HPDE6-E6E7 (cell line): ENCODE measurements around the gene FLOT2.
"Not testable (repeated sequence)": the region's sequence is repeated elsewhere in the genome, so short reads cannot be mapped to it uniquely, and the experiment has no call there.

Experiments
- DNase-seq: peaks from one replicate; pipeline ENCODE4 v3.0.0; 2011; ENCODE audit warnings: missing footprints; ENCODE audit errors: extremely low spot score

FLOT2 gene

GRCh38 chr17:28896884-28897768 lies at the start of gene FLOT2:
FLOT2 (minus strand) TSS chr17:28897733; CDS start chr17:28897574, 159 bp downstream.
- peak; percentile 91 for DNase-seq

- no peak for DNase-seq
Measured at GRCh38 chr17:28946239-28946638, 48.7 kb upstream of the FLOT2 start.

- no peak for DNase-seq
Measured at GRCh38 chr17:28944862-28945741, 47.6 kb upstream of the FLOT2 start.

GRCh38 chr17:28944343-28944742 lies 46.8 kb upstream of the FLOT2 start:
- no peak for DNase-seq

GRCh38 chr17:28942925-28943324 lies 45.4 kb upstream of the FLOT2 start:
- no peak for DNase-seq

GRCh38 chr17:28941251-28941650 lies 43.7 kb upstream of the FLOT2 start:
- DNase-seq = no peak

- DNase-seq = no peak
Measured at GRCh38 chr17:28940675-28941074, 43.1 kb upstream of the FLOT2 start.

- DNase-seq = no peak
Measured at GRCh38 chr17:28940142-28940541, 42.6 kb upstream of the FLOT2 start.

GRCh38 chr17:28938552-28938951 lies 41.0 kb upstream of the FLOT2 start:
- no peak for DNase-seq

GRCh38 chr17:28937044-28937729 lies 39.7 kb upstream of the FLOT2 start:
- no peak for DNase-seq

GRCh38 chr17:28935744-28936460 lies 38.4 kb upstream of the FLOT2 start:
- no peak for DNase-seq

GRCh38 chr17:28934508-28934907 lies 37.0 kb upstream of the FLOT2 start:
- not testable (repeated sequence) for DNase-seq

GRCh38 chr17:28929787-28930186 lies 32.3 kb upstream of the FLOT2 start:
- DNase-seq = no peak

- no peak for DNase-seq
Measured at GRCh38 chr17:28928061-28928460, 30.5 kb upstream of the FLOT2 start.

GRCh38 chr17:28926786-28927185 lies 29.3 kb upstream of the FLOT2 start:
- DNase-seq = no peak

- no peak for DNase-seq
Measured at GRCh38 chr17:28926366-28926765, 28.8 kb upstream of the FLOT2 start.

- DNase-seq = peak; percentile 49
Measured at GRCh38 chr17:28925912-28926365, 28.4 kb upstream of the FLOT2 start.

GRCh38 chr17:28920201-28920600 lies 22.7 kb upstream of the FLOT2 start:
- no peak for DNase-seq

GRCh38 chr17:28918295-28918694 lies 20.8 kb upstream of the FLOT2 start:
- DNase-seq = no peak

GRCh38 chr17:28917465-28917864 lies 19.9 kb upstream of the FLOT2 start:
- DNase-seq = no peak

- no peak for DNase-seq
Measured at GRCh38 chr17:28917029-28917428, 19.5 kb upstream of the FLOT2 start.
